ENCODE data around the gene BHMT2. TPM values are rescaled to one million over a fixed set of nuclear protein-coding genes. Genes with fewer than 3 reads are reported as not detected.
A peak's percentile ranks its signal among the peaks of the same experiment; 100 is the strongest.

The BHMT2 gene
- total and polyA plus RNA-seq, 2 of the 4 experiments (the other 2 are of a cell fraction): 0.36 to 0.60 TPM

DNA sequence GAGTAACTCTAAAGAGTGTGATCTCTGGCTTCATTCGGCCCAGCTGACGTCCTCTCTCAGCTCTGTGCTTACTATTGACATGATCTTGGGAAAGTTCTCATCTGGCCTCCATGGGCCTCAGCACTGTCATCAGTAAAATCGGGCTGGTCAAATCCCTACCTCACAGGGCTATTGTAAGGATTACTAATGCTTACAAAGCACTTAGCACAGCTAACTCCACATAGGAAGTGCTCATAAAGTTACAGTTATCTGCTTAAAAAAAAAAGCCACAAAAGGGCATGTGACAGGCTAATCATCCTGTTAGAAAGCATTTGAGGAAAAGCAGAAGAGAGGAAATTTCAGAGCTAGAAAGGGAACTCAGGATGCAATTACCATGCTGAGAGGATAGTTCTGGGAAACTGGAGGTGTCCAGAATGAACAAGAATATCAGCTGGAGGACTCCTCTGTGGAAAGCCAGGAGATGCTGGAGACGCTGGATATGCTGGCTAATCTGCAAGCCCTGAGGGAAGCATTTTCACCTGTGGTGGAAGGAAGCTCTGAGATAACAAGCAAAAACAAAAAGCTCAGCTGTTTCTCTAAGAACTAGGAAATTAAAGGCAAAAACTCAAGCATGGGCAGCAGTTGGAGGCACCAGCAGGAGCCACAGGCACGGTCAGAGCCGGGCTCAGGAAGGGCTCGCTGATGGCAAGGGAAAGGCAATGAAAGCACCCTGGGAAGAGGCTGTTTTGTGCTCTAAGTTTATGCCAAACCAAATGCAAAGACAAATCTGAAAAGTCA, 37.6 kb downstream of the BHMT2 start:
- H3K9me1 ChIP-seq (ENCODE audit: insufficient read depth, low read length): no peaks in the 10 kb centered on the region

More for the DNA sequence above, 37.6 kb downstream of the BHMT2 start:
- no TSS peak for BruUV-seq (replicated peaks)
- no peak overlapping the region for H2AK9ac ChIP-seq (replicated peaks; ENCODE audit: low read depth, low read length, poor library complexity)
- no peak overlapping the region for H2BK5ac ChIP-seq (ENCODE audit: low read depth, low read length, poor library complexity, severe bottlenecking)
- no peak overlapping the region for H2AFZ ChIP-seq (replicated peaks; ENCODE audit: low read length, poor library complexity)
- H2BK120ac ChIP-seq (ENCODE audit: low read depth, low read length): no peak overlapping the region
- H2BK20ac ChIP-seq (ENCODE audit: low read depth, low read length): no peak overlapping the region
- no peaks in the 10 kb centered on the region for H3K36me3 ChIP-seq (ENCODE audit: control insufficient read depth, insufficient read depth, low read length)
- H3K23ac ChIP-seq (ENCODE audit: low read depth, low read length): no peak overlapping the region
- dilution Hi-C loops (cut with HindIII; ENCODE audit: low sequenced_read_pairs, unreplicated experiment): no loop called here
- H3K4me3 ChIP-seq (ENCODE audit: insufficient read depth, low read depth, low read length): no peak overlapping the region
- H3K18ac ChIP-seq (ENCODE audit: low read depth, low read length): no peak overlapping the region
- no peak overlapping the region for H2BK15ac ChIP-seq (ENCODE audit: low read depth, low read length)
- no peak overlapping the region for H3K4ac ChIP-seq (ENCODE audit: low read depth, low read length)
- peaks cover 50% of the 10 kb centered on the region for H3K27me3 ChIP-seq (ENCODE audit: control insufficient read depth, insufficient read depth, low read length)
- H3K9me3 ChIP-seq (ENCODE audit: control insufficient read depth, insufficient read depth, low read length): 0 out of 2 replicates have a peak, but pooled peaks cover 2% of the 10 kb centered on the region
- no peak overlapping the region for H2AK5ac ChIP-seq (ENCODE audit: low read depth, low read length)
- H4K20me1 ChIP-seq (ENCODE audit: insufficient read depth, low read length): no peaks in the 10 kb centered on the region
- POLR2A ChIA-PET (ENCODE audit: unreplicated experiment): no interaction called here
- no peak overlapping the region for H3K14ac ChIP-seq (replicated peaks; ENCODE audit: low read depth, low read length)
- no peaks in the 10 kb centered on the region for H3K79me1 ChIP-seq (ENCODE audit: low read depth in 1 of 2, low read length in 2 of 2)
- no peak overlapping the region for H3K9ac ChIP-seq (ENCODE audit: low read depth, low read length)
- CTCF ChIA-PET: interaction anchor here (0.9 to 1.3 kb wide), 2 partner anchors 15 to 82 kb away, joined by 3 to 5 read pairs; no protein-coding TSS in a partner anchor
- intact Hi-C loops (cut with micrococcal nuclease): no loop called here
- peak; percentile 5 for DNase-seq
- no peaks in the 10 kb centered on the region for H3K4me1 ChIP-seq (ENCODE audit: control insufficient read depth, insufficient read depth, low read length)
- H3K56ac ChIP-seq (ENCODE audit: extremely low read depth, insufficient read depth, low read length): no peak overlapping the region
- in situ Hi-C loops (cut with MboI; ENCODE audit: low sequenced_read_pairs): no loop called here
- no peak overlapping the region for H4K91ac ChIP-seq (ENCODE audit: insufficient read depth, low read depth, low read length)
- no peak overlapping the region for H3K27ac ChIP-seq (ENCODE audit: insufficient read depth, low read length)
- no peak overlapping the region for H3K4me2 ChIP-seq (ENCODE audit: low read depth, low read length)
- WGBS, 2 experiments (ENCODE audit: extremely low coverage in 2 of 2, insufficient read length in 1 of 2): 56% methylated on average over 3 of the region's 7 CpGs; no CpG with 5 or more reads in 1 of the 2 experiments
- TF ChIP-seq, protein P1, sequence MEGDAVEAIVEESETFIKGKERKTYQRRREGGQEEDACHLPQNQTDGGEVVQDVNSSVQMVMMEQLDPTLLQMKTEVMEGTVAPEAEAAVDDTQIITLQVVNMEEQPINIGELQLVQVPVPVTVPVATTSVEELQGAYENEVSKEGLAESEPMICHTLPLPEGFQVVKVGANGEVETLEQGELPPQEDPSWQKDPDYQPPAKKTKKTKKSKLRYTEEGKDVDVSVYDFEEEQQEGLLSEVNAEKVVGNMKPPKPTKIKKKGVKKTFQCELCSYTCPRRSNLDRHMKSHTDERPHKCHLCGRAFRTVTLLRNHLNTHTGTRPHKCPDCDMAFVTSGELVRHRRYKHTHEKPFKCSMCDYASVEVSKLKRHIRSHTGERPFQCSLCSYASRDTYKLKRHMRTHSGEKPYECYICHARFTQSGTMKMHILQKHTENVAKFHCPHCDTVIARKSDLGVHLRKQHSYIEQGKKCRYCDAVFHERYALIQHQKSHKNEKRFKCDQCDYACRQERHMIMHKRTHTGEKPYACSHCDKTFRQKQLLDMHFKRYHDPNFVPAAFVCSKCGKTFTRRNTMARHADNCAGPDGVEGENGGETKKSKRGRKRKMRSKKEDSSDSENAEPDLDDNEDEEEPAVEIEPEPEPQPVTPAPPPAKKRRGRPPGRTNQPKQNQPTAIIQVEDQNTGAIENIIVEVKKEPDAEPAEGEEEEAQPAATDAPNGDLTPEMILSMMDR (conservative IDR thresholded peaks at IDR 0.05; ENCODE audit: low read depth, low read length): no peak
- TF ChIP-seq FOS (IDR thresholded peaks at IDR 0.05; ENCODE audit: low read depth, low read length) (no peak), CEBPB (IDR thresholded peaks at IDR 0.05; ENCODE audit: low read depth, low read length) (no peak), RAD21 (IDR thresholded peaks at IDR 0.05; ENCODE audit: low read length) (no peak), BHLHE40 (IDR thresholded peaks at IDR 0.05; ENCODE audit: low read depth, low read length) (no peak), POLR2A (IDR thresholded peaks at IDR 0.05; ENCODE audit: low read depth, low read length) (no peak), MXI1 (IDR thresholded peaks at IDR 0.05; ENCODE audit: borderline replicate concordance, low read depth, low read length) (no peak), RCOR1 (IDR thresholded peaks at IDR 0.05; ENCODE audit: insufficient replicate concordance, low read length) (no peak), SMC3 (IDR thresholded peaks at IDR 0.05; ENCODE audit: low read depth, low read length) (no peak), RFX5 (IDR thresholded peaks at IDR 0.05; ENCODE audit: low read depth, low read length) (no peak)
- TF ChIP-seq, protein P2, sequence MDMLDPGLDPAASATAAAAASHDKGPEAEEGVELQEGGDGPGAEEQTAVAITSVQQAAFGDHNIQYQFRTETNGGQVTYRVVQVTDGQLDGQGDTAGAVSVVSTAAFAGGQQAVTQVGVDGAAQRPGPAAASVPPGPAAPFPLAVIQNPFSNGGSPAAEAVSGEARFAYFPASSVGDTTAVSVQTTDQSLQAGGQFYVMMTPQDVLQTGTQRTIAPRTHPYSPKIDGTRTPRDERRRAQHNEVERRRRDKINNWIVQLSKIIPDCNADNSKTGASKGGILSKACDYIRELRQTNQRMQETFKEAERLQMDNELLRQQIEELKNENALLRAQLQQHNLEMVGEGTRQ (IDR thresholded peaks at IDR 0.05; ENCODE audit: low read depth, low read length): no peak
- H4K5ac ChIP-seq (ENCODE audit: low read depth, low read length): no peak overlapping the region
- no peak for ATAC-seq (ENCODE audit: low read depth)
- no peak overlapping the region for H4K8ac ChIP-seq (ENCODE audit: low read depth in 2 of 2, low read length in 2 of 2)

All from IMR-90 (cell line).